ENCODE data around the gene PROCA1.

DNA sequence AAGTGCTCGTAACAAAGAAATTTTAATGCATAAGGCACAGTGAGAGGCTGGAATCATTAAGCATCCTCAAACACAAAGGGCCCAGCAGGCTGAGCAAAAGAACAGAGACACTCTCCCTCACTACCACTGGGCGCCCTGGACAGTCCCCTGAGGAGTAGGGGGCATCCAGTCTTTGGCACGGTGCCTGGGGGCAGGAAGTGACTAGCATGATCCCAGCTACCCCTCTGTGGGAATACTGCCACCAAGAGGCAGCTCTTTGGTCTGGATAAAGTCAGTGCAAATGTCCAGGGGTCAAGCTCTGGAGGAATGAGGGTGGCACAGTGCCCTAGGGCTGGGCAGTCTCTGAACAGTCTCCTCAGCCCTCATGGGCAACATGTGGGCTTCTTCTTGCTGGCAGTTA is 2.6 kb upstream of the PROCA1 start:
- TF ChIP-seq, protein P1, sequence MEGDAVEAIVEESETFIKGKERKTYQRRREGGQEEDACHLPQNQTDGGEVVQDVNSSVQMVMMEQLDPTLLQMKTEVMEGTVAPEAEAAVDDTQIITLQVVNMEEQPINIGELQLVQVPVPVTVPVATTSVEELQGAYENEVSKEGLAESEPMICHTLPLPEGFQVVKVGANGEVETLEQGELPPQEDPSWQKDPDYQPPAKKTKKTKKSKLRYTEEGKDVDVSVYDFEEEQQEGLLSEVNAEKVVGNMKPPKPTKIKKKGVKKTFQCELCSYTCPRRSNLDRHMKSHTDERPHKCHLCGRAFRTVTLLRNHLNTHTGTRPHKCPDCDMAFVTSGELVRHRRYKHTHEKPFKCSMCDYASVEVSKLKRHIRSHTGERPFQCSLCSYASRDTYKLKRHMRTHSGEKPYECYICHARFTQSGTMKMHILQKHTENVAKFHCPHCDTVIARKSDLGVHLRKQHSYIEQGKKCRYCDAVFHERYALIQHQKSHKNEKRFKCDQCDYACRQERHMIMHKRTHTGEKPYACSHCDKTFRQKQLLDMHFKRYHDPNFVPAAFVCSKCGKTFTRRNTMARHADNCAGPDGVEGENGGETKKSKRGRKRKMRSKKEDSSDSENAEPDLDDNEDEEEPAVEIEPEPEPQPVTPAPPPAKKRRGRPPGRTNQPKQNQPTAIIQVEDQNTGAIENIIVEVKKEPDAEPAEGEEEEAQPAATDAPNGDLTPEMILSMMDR (IDR thresholded peaks at IDR 0.05; ENCODE audit: poor library complexity), result no peak
- no peak for TF ChIP-seq EZH2 (IDR thresholded peaks at IDR 0.05; ENCODE audit: borderline replicate concordance)

Data from hepatocyte (in vitro differentiated cells).